ENCODE results near the gene CADPS2. TPM values are rescaled to one million over a fixed set of nuclear protein-coding genes. Genes with fewer than 3 reads are reported as not detected.

CADPS2 gene
- total and polyA plus RNA-seq, 12 donors, result 14.6 to 103 (median 39.4) TPM

DNA sequence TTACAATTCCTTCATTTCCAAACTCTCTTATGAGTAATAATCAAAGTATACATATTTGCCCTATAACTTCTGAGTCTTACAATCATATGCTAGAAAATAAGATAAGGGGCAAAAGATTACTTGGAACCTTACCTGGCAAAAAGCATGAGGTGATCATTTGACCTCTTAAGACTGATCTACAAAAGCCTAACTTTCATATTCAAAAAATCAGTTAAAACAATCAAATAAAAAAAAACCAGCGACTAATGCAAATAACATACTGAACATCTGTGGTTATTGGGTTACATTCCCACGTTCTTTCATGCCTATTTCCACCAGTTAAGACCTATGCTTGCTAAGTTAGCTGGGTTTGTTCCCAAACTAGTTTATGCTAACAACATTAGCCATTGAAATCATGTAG, 375.0 kb downstream of the CADPS2 start:
- no peaks in the 10 kb centered on the region for H3K36me3 ChIP-seq (replicated peaks in 1 of 2)

DNA sequence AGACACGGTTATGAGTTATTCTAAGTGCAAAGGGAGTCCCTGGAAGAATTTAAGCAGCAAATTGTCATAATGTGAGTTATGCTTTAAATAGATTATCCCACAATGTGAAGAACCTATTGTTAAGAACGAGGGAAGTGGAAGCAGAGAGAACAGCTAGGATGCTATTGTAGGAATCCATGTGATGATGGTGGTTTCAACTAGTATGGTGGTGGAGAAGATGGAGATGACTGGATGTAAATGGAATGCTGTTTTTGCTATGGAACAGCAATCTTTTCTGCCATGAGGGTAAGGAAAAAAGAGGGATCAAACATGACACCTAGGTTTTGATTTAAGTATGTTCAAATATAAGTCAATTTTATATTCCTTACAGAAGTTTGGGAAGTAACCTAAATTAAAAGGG, 378.7 kb downstream of the CADPS2 start:
- WGBS, 4 donors, result 76 to 83% (median 80%) methylated on average over 2 of the region's 2 CpGs
- intact Hi-C loops (cut with DNase I), result no loop called here
- TF ChIP-seq, protein P1, sequence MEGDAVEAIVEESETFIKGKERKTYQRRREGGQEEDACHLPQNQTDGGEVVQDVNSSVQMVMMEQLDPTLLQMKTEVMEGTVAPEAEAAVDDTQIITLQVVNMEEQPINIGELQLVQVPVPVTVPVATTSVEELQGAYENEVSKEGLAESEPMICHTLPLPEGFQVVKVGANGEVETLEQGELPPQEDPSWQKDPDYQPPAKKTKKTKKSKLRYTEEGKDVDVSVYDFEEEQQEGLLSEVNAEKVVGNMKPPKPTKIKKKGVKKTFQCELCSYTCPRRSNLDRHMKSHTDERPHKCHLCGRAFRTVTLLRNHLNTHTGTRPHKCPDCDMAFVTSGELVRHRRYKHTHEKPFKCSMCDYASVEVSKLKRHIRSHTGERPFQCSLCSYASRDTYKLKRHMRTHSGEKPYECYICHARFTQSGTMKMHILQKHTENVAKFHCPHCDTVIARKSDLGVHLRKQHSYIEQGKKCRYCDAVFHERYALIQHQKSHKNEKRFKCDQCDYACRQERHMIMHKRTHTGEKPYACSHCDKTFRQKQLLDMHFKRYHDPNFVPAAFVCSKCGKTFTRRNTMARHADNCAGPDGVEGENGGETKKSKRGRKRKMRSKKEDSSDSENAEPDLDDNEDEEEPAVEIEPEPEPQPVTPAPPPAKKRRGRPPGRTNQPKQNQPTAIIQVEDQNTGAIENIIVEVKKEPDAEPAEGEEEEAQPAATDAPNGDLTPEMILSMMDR (IDR thresholded peaks at IDR 0.05), result no peak
- no peak for TF ChIP-seq POLR2A (IDR thresholded peaks at IDR 0.05)

More for the DNA sequence above, 375.0 kb downstream of the CADPS2 start:
- H3K27ac ChIP-seq, result no peak overlapping the region
- H3K4me1 ChIP-seq (replicated peaks in 1 of 2), result no peaks in the 10 kb centered on the region
- H3K4me3 ChIP-seq, result no peak overlapping the region
- H3K27me3 ChIP-seq, result no peaks in the 10 kb centered on the region
- no peak for DNase-seq
- intact Hi-C loops (cut with DNase I), result no loop called here
- no peak for TF ChIP-seq POLR2A (IDR thresholded peaks at IDR 0.05)
- TF ChIP-seq, protein P1 (IDR thresholded peaks at IDR 0.05), result no peak
- WGBS, 4 donors, result 85 to 93% (median 89%) methylated on average over 2 of the region's 2 CpGs
- no peaks in the 10 kb centered on the region for H3K9me3 ChIP-seq (replicated peaks in 1 of 3)

DNA sequence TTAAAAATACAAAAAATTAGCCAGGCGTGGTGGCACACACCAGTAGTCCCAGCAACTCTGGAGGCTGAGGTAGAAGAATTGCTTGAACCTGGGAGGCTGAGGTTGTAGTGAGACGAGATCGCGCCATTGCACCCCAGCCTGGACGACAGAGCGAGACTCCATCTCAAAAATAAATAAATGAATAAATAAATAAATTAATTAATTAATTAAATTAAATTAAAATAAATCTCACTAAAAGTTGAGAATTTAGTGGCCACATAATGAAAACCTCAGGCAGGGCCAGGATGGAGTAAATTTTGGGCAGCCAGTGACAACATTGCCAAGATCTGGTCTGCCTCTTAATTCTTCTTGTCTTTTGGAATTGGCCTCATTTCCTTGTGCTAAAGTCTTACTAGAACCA, 394.3 kb downstream of the CADPS2 start:
- no peak for DNase-seq
- Histone ChIP-seq H3K27ac (no peak overlapping the region), H3K4me3 (no peak overlapping the region), H3K4me1 (replicated peaks in 1 of 2) (no peaks in the 10 kb centered on the region), H3K36me3 (replicated peaks in 1 of 2) (no peaks in the 10 kb centered on the region), H3K27me3 (no peaks in the 10 kb centered on the region), H3K9me3 (replicated peaks in 1 of 3) (no peaks in the 10 kb centered on the region)
- intact Hi-C loops (cut with DNase I), result no loop called here
- WGBS, 4 donors, result 96 to 98% (median 97%) methylated on average over 6 of the region's 6 CpGs
- TF ChIP-seq, protein P1 (IDR thresholded peaks at IDR 0.05), result no peak
- TF ChIP-seq POLR2A (IDR thresholded peaks at IDR 0.05), result no peak

More for the DNA sequence above, 378.7 kb downstream of the CADPS2 start:
- Histone ChIP-seq H3K9me3 (replicated peaks in 1 of 3) (no peaks in the 10 kb centered on the region), H3K36me3 (replicated peaks in 1 of 2) (no peaks in the 10 kb centered on the region), H3K4me3 (no peak overlapping the region), H3K27ac (no peak overlapping the region), H3K4me1 (replicated peaks in 1 of 2) (no peaks in the 10 kb centered on the region), H3K27me3 (no peaks in the 10 kb centered on the region)
- DNase-seq, result no peak

DNA sequence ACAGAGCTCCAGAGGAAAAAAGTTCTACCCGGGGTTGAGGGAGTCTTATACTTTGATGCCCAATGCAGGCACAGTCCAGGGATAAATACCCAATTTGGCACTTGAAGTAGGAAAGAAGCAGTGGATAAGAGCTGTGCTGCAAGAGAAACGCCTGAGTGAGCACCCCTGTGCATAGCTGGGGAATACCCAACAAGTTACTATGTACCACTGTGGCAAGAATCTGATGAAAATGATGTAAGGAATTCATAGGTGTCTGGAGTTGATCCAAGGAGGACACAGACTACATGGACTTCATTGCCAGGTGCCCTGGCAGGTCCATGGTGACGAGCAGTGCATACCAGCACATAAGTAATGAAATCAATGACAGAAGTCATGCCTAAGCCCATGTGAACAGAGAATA, 398.0 kb downstream of the CADPS2 start:
- TF ChIP-seq, protein P1 (IDR thresholded peaks at IDR 0.05), result no peak
- TF ChIP-seq POLR2A (IDR thresholded peaks at IDR 0.05), result no peak
- H3K36me3 ChIP-seq (replicated peaks in 1 of 2), result no peaks in the 10 kb centered on the region
- no peak for DNase-seq
- intact Hi-C loops (cut with DNase I), result no loop called here
- no peaks in the 10 kb centered on the region for H3K4me1 ChIP-seq (replicated peaks in 1 of 2)
- 77 to 96% (median 93%) methylated on average over 3 of the region's 3 CpGs for WGBS, 4 donors
- no peaks in the 10 kb centered on the region for H3K9me3 ChIP-seq (replicated peaks in 1 of 3)
- no peaks in the 10 kb centered on the region for H3K27me3 ChIP-seq
- H3K4me3 ChIP-seq, result no peak overlapping the region
- no peak overlapping the region for H3K27ac ChIP-seq
